IgD-negative memory B cell (primary cell): Measurements from ENCODE around the gene KIF2C. TPM values are rescaled to one million over a fixed set of nuclear protein-coding genes. Genes with fewer than 3 reads are reported as not detected.
A peak's percentile ranks its signal among the peaks of the same experiment; 100 is the strongest.
"Not testable (repeated sequence)": the region's sequence is repeated elsewhere in the genome, so short reads cannot be mapped to it uniquely, and the experiment has no call there.

Source experiments
- H3K27ac Mint-ChIP-seq, 3 donors: one replicate each; pipeline ENCODE4 v1.8.0; 2020 to 2022; ENCODE audit warnings: mild to moderate bottlenecking in 3 of 3, mixed read lengths in 3 of 3, moderate library complexity in 1 of 3
- H3K27me3 Mint-ChIP-seq: one replicate; pipeline ENCODE4 v1.8.0; 2021; ENCODE audit warnings: mixed read lengths
- H3K36me3 Mint-ChIP-seq: one replicate; pipeline ENCODE4 v1.8.0; 2020; ENCODE audit warnings: mild to moderate bottlenecking, mixed read lengths
- H3K4me1 Mint-ChIP-seq, 3 donors: one replicate each; pipeline ENCODE4 v1.8.0; 2020 to 2022; ENCODE audit warnings: mixed read lengths in 3 of 3, mild to moderate bottlenecking in 1 of 3
- H3K4me3 Mint-ChIP-seq, 4 donors: one replicate each; pipeline ENCODE4 v1.8.0; 2020 to 2022; ENCODE audit warnings: mild to moderate bottlenecking in 4 of 4, mixed read lengths in 4 of 4, moderate library complexity in 3 of 4
- H3K9me3 Mint-ChIP-seq, 3 donors: one replicate each; pipeline ENCODE4 v1.8.0; 2020 to 2021; ENCODE audit warnings: mixed read lengths in 3 of 3, mild to moderate bottlenecking in 1 of 3
- polyA plus RNA-seq: library from polyadenylated mRNA; unstranded; fragments of 300-500 nt; fragmentation: Illumina TruSeq; gene quantifications from one replicate; pipeline ENCODE4 v1.2.3, GENCODE V29; 2021

KIF2C gene
- polyA plus RNA-seq, result 0.39 TPM

GRCh38 chr1:44739307-44740178 lies at the start of gene KIF2C:
TSS of gene KIF2C (plus strand) at chr1:44739837. CDS start at chr1:44739933, 96 bp downstream.
- Mint-ChIP-seq H3K4me1 (peaks cover 7 to 17% (median 8%) of the 10 kb centered on the region in 3 donors), H3K36me3 (no peaks in the 10 kb centered on the region), H3K9me3 (no peaks in the 10 kb centered on the region), H3K4me3 (peak within 1 kb of the TSS; percentile 92 to 99 (median 96)), H3K27me3 (no peaks in the 10 kb centered on the region), H3K27ac (peak within 1 kb of the TSS; percentile 84 to 98 (median 96))

GRCh38 chr1:44693159-44693558 lies 46.5 kb upstream of the KIF2C start:
- H3K27me3 Mint-ChIP-seq, result no peaks in the 10 kb centered on the region
- H3K27ac Mint-ChIP-seq, result no peak overlapping the region
- no peak overlapping the region for H3K4me3 Mint-ChIP-seq
- H3K4me1 Mint-ChIP-seq, result peaks cover 28 to 37% (median 35%) of the 10 kb centered on the region in 3 donors
- peaks cover 2% of the 10 kb centered on the region for H3K36me3 Mint-ChIP-seq
- no peaks in the 10 kb centered on the region for H3K9me3 Mint-ChIP-seq

DNA sequence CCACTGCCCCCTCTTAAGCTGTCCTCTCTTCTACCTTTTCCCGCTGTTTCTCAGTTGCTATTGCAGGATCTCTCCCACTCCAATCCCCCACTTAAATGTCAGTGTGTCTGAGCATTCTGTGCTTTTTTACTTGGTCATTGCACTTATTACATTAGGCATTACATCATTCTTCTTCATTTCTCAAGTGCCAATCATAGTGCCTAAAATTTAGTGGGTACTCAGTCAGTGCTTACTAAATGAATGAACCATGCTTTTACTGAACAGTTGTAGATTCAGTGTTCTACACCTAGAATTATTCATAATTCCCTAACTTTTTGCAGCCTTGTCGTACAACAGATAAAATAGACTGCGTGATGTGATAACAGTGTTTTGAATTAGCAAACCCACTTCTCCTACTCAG lies 45.7 kb upstream of the KIF2C start:
- H3K9me3 Mint-ChIP-seq, result no peaks in the 10 kb centered on the region
- H3K27me3 Mint-ChIP-seq, result no peaks in the 10 kb centered on the region
- no peak overlapping the region for H3K27ac Mint-ChIP-seq
- peaks cover 32 to 40% (median 37%) of the 10 kb centered on the region in 3 donors for H3K4me1 Mint-ChIP-seq
- H3K4me3 Mint-ChIP-seq, result no peak overlapping the region
- peaks cover 2% of the 10 kb centered on the region for H3K36me3 Mint-ChIP-seq

GRCh38 chr1:44694863-44695478 lies 44.7 kb upstream of the KIF2C start:
- Mint-ChIP-seq H3K27me3 (no peaks in the 10 kb centered on the region), H3K27ac (peak overlapping the region in 2 of 3 donors; percentile 20 to 53), H3K4me1 (peaks cover 32 to 40% (median 37%) of the 10 kb centered on the region in 3 donors), H3K36me3 (peaks cover 2% of the 10 kb centered on the region), H3K9me3 (no peaks in the 10 kb centered on the region), H3K4me3 (peak overlapping the region in 1 of 4 donors; percentile 6)

DNA sequence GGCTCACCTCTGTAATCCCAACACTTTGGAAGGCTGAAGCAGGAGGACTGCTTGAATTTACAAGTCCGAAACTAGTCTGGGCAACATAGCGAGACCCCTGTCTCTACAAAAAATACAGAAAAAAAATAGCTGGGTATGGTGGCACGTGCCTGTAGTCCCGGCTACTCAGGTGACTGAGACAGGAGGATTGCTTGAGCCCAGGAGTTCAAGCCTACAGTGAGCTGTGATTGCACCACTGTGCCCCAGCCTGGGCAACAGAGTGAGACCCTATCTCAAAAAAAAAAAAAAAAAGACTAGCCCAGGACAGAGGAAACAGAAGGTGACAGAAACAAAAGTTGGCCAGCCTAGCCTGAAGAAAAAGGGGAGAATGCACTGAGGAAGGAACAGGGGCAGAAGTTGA lies 44.0 kb upstream of the KIF2C start:
- Mint-ChIP-seq H3K27me3 (no peaks in the 10 kb centered on the region), H3K9me3 (no peaks in the 10 kb centered on the region), H3K4me3 (peak overlapping the region in 1 of 4 donors; percentile 41), H3K4me1 (peaks cover 32 to 40% (median 37%) of the 10 kb centered on the region in 3 donors), H3K36me3 (peaks cover 2% of the 10 kb centered on the region), H3K27ac (peak overlapping the region; percentile 20 to 87 (median 81))

GRCh38 chr1:44696101-44696500 lies 43.5 kb upstream of the KIF2C start:
- Mint-ChIP-seq H3K27ac (peak overlapping the region in 2 of 3 donors; percentile 73 to 81), H3K9me3 (no peaks in the 10 kb centered on the region), H3K4me3 (no peak overlapping the region), H3K4me1 (peaks cover 32 to 40% (median 37%) of the 10 kb centered on the region in 3 donors), H3K27me3 (no peaks in the 10 kb centered on the region), H3K36me3 (peaks cover 2% of the 10 kb centered on the region)

- H3K4me3 Mint-ChIP-seq, result peak overlapping the region; percentile 33 to 92 (median 62)
- no peaks in the 10 kb centered on the region for H3K36me3 Mint-ChIP-seq
- H3K27me3 Mint-ChIP-seq, result no peaks in the 10 kb centered on the region
- H3K27ac Mint-ChIP-seq, result peak overlapping the region; percentile 43 to 73 (median 67)
- H3K9me3 Mint-ChIP-seq, result no peaks in the 10 kb centered on the region
- H3K4me1 Mint-ChIP-seq, result peaks cover 32 to 40% (median 37%) of the 10 kb centered on the region in 3 donors
Observed at GRCh38 chr1:44696789-44697345, 42.8 kb upstream of the KIF2C start.

- Mint-ChIP-seq H3K27ac (peak overlapping the region in 2 of 3 donors; percentile 40 to 67), H3K9me3 (no peaks in the 10 kb centered on the region), H3K4me1 (peaks cover 35 to 41% (median 37%) of the 10 kb centered on the region in 3 donors), H3K27me3 (no peaks in the 10 kb centered on the region), H3K4me3 (peak overlapping the region in 3 of 4 donors; percentile 2 to 46 (median 6)), H3K36me3 (peaks cover 2% of the 10 kb centered on the region)
Observed at GRCh38 chr1:44698138-44698537, 41.5 kb upstream of the KIF2C start.

GRCh38 chr1:44699375-44699774 lies 40.3 kb upstream of the KIF2C start:
- peaks cover 35 to 39% (median 35%) of the 10 kb centered on the region in 3 donors for H3K4me1 Mint-ChIP-seq
- not testable (repeated sequence) for H3K9me3 Mint-ChIP-seq, H3K4me3 Mint-ChIP-seq, H3K36me3 Mint-ChIP-seq, H3K27me3 Mint-ChIP-seq, H3K27ac Mint-ChIP-seq

- Mint-ChIP-seq H3K9me3 (no peaks in the 10 kb centered on the region), H3K27ac (no peak overlapping the region), H3K4me3 (no peak overlapping the region), H3K36me3 (peaks cover 2% of the 10 kb centered on the region), H3K27me3 (no peaks in the 10 kb centered on the region), H3K4me1 (peaks cover 25 to 29% (median 26%) of the 10 kb centered on the region in 3 donors)
Observed at GRCh38 chr1:44700573-44700972, 39.1 kb upstream of the KIF2C start.

- Mint-ChIP-seq H3K27ac (no peak overlapping the region), H3K27me3 (no peaks in the 10 kb centered on the region), H3K9me3 (no peaks in the 10 kb centered on the region), H3K4me3 (no peak overlapping the region), H3K4me1 (peaks cover 22 to 26% (median 25%) of the 10 kb centered on the region in 3 donors), H3K36me3 (peaks cover 2% of the 10 kb centered on the region)
Observed at GRCh38 chr1:44701141-44701573, 38.5 kb upstream of the KIF2C start.

GRCh38 chr1:44705470-44705869 lies 34.2 kb upstream of the KIF2C start:
- H3K36me3 Mint-ChIP-seq, result peaks cover 4% of the 10 kb centered on the region
- H3K9me3 Mint-ChIP-seq, result no peaks in the 10 kb centered on the region
- H3K4me1 Mint-ChIP-seq, result peaks cover 8 to 15% (median 11%) of the 10 kb centered on the region in 3 donors
- no peaks in the 10 kb centered on the region for H3K27me3 Mint-ChIP-seq
- no peak overlapping the region for H3K27ac Mint-ChIP-seq
- no peak overlapping the region for H3K4me3 Mint-ChIP-seq

- peaks cover 4% of the 10 kb centered on the region for H3K36me3 Mint-ChIP-seq
- peaks cover 8 to 15% (median 11%) of the 10 kb centered on the region in 3 donors for H3K4me1 Mint-ChIP-seq
- H3K9me3 Mint-ChIP-seq, result no peaks in the 10 kb centered on the region
- H3K27me3 Mint-ChIP-seq, result no peaks in the 10 kb centered on the region
- no peak overlapping the region for H3K4me3 Mint-ChIP-seq
- H3K27ac Mint-ChIP-seq, result no peak overlapping the region
Observed at GRCh38 chr1:44705938-44706337, 33.7 kb upstream of the KIF2C start.

DNA sequence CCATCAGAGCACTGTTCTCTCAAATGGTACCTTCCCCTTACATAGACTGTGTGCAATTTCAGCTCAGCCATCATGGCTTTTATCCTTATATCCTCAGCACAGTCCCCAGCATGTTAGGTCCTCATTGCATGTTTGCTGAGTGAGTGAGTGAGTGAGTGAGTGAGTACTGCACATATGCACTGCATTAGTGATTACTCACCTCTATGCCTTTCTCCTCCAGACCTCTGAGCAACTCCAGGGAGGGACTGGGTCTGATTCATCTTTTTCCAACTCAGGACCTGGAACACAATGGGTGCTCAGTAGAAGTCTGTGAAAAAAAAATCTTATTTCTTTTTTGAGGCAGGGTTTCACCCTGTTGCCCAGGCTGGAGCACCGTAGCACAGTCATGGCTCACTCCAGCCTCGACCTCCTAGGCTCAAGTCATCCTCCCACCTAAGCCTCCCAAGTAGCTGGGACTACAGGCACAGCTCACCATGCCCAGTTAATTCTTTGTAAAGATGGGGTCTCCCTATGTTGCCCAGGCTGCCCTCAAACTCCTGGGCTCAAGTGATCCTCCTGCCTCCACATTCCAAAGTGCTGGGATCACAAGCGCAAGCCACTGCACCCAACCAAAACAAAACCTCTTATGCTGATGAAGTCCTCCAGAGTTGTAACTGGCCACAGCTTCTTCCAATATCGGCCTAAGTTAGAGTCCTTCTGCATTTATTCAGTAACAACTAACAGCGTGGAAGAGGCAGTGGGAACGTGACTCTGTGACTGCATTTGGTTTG lies 32.3 kb upstream of the KIF2C start:
- no peaks in the 10 kb centered on the region for H3K27me3 Mint-ChIP-seq
- peaks cover 4% of the 10 kb centered on the region for H3K36me3 Mint-ChIP-seq
- no peaks in the 10 kb centered on the region for H3K9me3 Mint-ChIP-seq
- H3K4me3 Mint-ChIP-seq, result no peak overlapping the region
- H3K27ac Mint-ChIP-seq, result no peak overlapping the region
- H3K4me1 Mint-ChIP-seq, result peaks cover 11 to 20% (median 17%) of the 10 kb centered on the region in 3 donors
